Effector memory CD4-positive, alpha-beta T cell (primary cell): ENCODE results near the gene PYY.
"Not testable (repeated sequence)": the region's sequence is repeated elsewhere in the genome, so short reads cannot be mapped to it uniquely, and the experiment has no call there.

Experiments used
- DNase-seq, 3 donors: peaks; one replicate each; pipeline ENCODE4 v3.0.0-alpha.2; 2020
- H3K27ac ChIP-seq: 2 replicates; pipeline ENCODE4 v1.7.0; 2013; ENCODE audit warnings: mild to moderate bottlenecking, low read length, moderate library complexity; ENCODE audit not compliant: insufficient read depth, poor library complexity, severe bottlenecking
- H3K27me3 ChIP-seq: replicated peaks from 2 replicates; pipeline ENCODE4 v1.7.0; 2013; ENCODE audit warnings: mild to moderate bottlenecking, low read length; ENCODE audit not compliant: insufficient read depth, control insufficient read depth, poor library complexity, severe bottlenecking
- H3K36me3 ChIP-seq: 2 replicates; pipeline ENCODE4 v1.7.0; 2013; ENCODE audit warnings: mild to moderate bottlenecking, low read length, moderate library complexity; ENCODE audit not compliant: control insufficient read depth, insufficient read depth
- H3K4me1 ChIP-seq: 2 replicates; pipeline ENCODE4 v1.7.0; 2013; ENCODE audit warnings: low read length, mild to moderate bottlenecking; ENCODE audit not compliant: control insufficient read depth, insufficient read depth, poor library complexity, severe bottlenecking
- H3K4me3 ChIP-seq: 2 replicates; pipeline ENCODE4 v1.7.0; 2013; ENCODE audit warnings: low read length, low read depth, mild to moderate bottlenecking; ENCODE audit not compliant: insufficient read depth, poor library complexity, severe bottlenecking
- H3K9me3 ChIP-seq: 2 replicates; pipeline ENCODE4 v1.7.0; 2013; ENCODE audit warnings: mild to moderate bottlenecking, low read length, moderate library complexity; ENCODE audit not compliant: control insufficient read depth

The PYY gene

GRCh38 chr17:43979671-43980070 lies 25.9 kb upstream of the PYY start:
- no peak for DNase-seq
- Histone ChIP-seq H3K4me1 (peaks cover 6% of the 10 kb centered on the region), H3K36me3 (no peaks in the 10 kb centered on the region), H3K9me3 (no peaks in the 10 kb centered on the region), H3K4me3 (no peak overlapping the region), H3K27ac (no peak overlapping the region), H3K27me3 (peaks cover 21% of the 10 kb centered on the region)

- DNase-seq = no peak
- Histone ChIP-seq H3K27ac (no peak overlapping the region), H3K4me3 (no peak overlapping the region), H3K4me1 (peaks cover 6% of the 10 kb centered on the region), H3K9me3 (no peaks in the 10 kb centered on the region), H3K27me3 (peaks cover 15% of the 10 kb centered on the region), H3K36me3 (no peaks in the 10 kb centered on the region)
These were observed 25.3 kb upstream of the PYY start for GRCh38 chr17:43979011-43979410.

GRCh38 chr17:43978078-43978477 lies 24.3 kb upstream of the PYY start:
- Histone ChIP-seq H3K4me1 (no peaks in the 10 kb centered on the region), H3K9me3 (no peaks in the 10 kb centered on the region), H3K4me3 (no peak overlapping the region), H3K27ac (no peak overlapping the region), H3K27me3 (peaks cover 8% of the 10 kb centered on the region), H3K36me3 (no peaks in the 10 kb centered on the region)
- DNase-seq = no peak

GRCh38 chr17:43976963-43977837 lies 23.5 kb upstream of the PYY start:
- H3K27me3 ChIP-seq = no peaks in the 10 kb centered on the region
- no peaks in the 10 kb centered on the region for H3K36me3 ChIP-seq
- no peak overlapping the region for H3K4me3 ChIP-seq
- no peak overlapping the region for H3K27ac ChIP-seq
- H3K4me1 ChIP-seq = no peaks in the 10 kb centered on the region
- no peaks in the 10 kb centered on the region for H3K9me3 ChIP-seq
- no peak for DNase-seq

- no peak overlapping the region for H3K27ac ChIP-seq
- H3K4me3 ChIP-seq = no peak overlapping the region
- H3K9me3 ChIP-seq = no peaks in the 10 kb centered on the region
- no peak for DNase-seq
- no peaks in the 10 kb centered on the region for H3K36me3 ChIP-seq
- no peaks in the 10 kb centered on the region for H3K27me3 ChIP-seq
- H3K4me1 ChIP-seq = no peaks in the 10 kb centered on the region
These were observed 22.2 kb upstream of the PYY start for GRCh38 chr17:43975898-43976297.

DNA sequence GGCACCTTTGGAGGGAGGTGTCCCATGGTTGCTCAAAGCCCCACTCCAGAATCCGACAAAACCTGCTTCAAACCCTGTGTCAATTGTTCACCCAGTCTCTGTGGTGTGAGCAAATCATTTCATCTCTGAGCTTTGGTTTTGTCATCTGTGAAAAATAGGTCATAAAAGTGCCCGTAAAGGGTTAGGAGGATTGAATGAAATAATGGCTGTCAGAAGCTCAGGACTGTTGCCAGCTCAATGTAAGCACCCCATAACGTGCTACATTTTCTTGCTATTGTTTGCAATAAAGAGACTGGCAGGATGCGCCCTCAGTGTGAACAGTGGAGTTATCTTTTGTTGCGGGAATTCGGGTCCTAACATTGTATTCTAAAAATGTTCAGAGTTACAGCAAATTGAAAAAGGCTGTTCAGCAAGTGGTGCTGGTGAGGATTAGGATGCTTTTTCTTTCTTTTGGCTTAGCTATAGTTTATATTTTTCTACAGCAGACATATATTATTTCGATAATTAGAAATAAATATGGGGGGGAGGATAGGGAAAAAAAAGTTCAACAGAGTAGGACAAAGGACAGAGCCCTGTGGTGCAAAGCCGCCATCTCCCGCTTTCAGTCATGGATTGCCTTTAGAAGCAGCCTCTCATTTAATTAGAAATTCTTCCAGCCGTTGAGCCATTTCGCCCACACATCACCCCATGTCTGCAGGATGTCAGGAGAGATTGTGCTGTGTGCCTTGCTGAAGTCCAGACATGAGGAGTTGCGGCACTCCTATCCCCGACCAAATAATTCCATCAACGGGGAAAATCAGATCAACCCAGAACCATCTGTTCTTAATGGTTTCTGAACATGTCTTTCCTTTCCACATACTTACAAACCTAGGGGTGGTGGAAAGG lies 20.9 kb upstream of the PYY start:
- H3K27ac ChIP-seq = no peak overlapping the region
- no peaks in the 10 kb centered on the region for H3K4me1 ChIP-seq
- no peaks in the 10 kb centered on the region for H3K9me3 ChIP-seq
- no peak for DNase-seq
- H3K36me3 ChIP-seq = no peaks in the 10 kb centered on the region
- no peaks in the 10 kb centered on the region for H3K27me3 ChIP-seq
- H3K4me3 ChIP-seq = no peak overlapping the region

GRCh38 chr17:43972444-43973212 lies 18.9 kb upstream of the PYY start:
- not testable (repeated sequence) for H3K36me3 ChIP-seq, DNase-seq, H3K4me1 ChIP-seq, H3K9me3 ChIP-seq, H3K27ac ChIP-seq, H3K4me3 ChIP-seq, H3K27me3 ChIP-seq

- not testable (repeated sequence) for DNase-seq, H3K27me3 ChIP-seq, H3K4me1 ChIP-seq, H3K36me3 ChIP-seq, H3K9me3 ChIP-seq, H3K4me3 ChIP-seq, H3K27ac ChIP-seq
These were observed 17.7 kb upstream of the PYY start for GRCh38 chr17:43971436-43971835.

- Histone ChIP-seq H3K4me1 (no peaks in the 10 kb centered on the region), H3K9me3 (no peaks in the 10 kb centered on the region), H3K36me3 (no peaks in the 10 kb centered on the region), H3K4me3 (no peak overlapping the region), H3K27ac (no peak overlapping the region), H3K27me3 (no peaks in the 10 kb centered on the region)
- no peak for DNase-seq
These were observed 16.6 kb upstream of the PYY start for GRCh38 chr17:43970366-43970765.
